ENCODE measurements around the gene MTUS2.

Gene MTUS2

DNA sequence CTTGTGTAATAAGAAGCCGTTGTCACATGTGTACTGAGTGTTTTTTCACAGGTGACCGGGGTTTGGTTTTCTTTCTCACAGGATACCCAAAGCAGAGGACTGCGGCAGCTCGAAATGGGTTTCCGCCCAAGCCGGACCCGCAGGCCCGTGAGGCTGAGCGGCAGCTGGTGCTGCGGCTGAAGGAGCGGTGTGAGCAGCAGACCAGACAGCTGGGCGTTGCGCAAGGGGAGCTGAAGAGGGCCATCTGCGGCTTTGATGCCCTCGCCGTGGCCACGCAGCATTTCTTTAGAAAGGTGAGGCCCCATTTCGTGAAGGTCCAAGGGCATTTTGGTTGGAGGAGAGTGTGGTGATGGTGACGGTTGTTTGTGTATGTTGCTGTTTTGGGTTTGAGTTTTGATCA lies 539.0 kb downstream of the MTUS2 start:
- peaks cover 14% of the 10 kb centered on the region for H3K27me3 Mint-ChIP-seq (ENCODE audit: low read depth, poor library complexity)
- no peak overlapping the region for H3K4me3 Mint-ChIP-seq
- peaks cover 17% of the 10 kb centered on the region for H3K4me1 Mint-ChIP-seq
- no peak for DNase-seq
- no peaks in the 10 kb centered on the region for H3K36me3 Mint-ChIP-seq (ENCODE audit: low read depth)
- H3K9me3 Mint-ChIP-seq: peaks cover 5% of the 10 kb centered on the region
- H3K27ac Mint-ChIP-seq: no peak overlapping the region
- TF ChIP-seq, protein P1, sequence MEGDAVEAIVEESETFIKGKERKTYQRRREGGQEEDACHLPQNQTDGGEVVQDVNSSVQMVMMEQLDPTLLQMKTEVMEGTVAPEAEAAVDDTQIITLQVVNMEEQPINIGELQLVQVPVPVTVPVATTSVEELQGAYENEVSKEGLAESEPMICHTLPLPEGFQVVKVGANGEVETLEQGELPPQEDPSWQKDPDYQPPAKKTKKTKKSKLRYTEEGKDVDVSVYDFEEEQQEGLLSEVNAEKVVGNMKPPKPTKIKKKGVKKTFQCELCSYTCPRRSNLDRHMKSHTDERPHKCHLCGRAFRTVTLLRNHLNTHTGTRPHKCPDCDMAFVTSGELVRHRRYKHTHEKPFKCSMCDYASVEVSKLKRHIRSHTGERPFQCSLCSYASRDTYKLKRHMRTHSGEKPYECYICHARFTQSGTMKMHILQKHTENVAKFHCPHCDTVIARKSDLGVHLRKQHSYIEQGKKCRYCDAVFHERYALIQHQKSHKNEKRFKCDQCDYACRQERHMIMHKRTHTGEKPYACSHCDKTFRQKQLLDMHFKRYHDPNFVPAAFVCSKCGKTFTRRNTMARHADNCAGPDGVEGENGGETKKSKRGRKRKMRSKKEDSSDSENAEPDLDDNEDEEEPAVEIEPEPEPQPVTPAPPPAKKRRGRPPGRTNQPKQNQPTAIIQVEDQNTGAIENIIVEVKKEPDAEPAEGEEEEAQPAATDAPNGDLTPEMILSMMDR (IDR thresholded peaks at IDR 0.05): no peak

DNA sequence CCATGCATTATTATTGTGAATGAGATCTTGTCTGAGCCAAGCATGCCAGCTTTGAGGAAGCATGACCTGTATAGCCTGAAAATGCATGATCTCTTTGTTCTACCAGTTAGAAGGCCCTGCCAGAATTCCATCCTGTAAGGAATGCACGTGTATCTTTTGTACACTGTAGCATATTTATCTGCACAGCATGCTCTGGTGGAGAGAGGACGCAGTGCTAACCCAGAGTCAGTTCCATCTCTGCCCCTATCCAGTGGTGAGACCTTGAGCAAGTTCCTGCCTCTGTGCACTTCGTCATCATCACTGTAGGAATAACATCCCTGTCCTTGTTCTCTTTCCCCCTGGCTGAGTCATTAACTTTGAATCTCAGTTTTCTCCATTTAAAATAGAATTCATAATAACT lies 541.6 kb downstream of the MTUS2 start:
- peaks cover 8% of the 10 kb centered on the region for H3K4me1 Mint-ChIP-seq
- peaks cover 12% of the 10 kb centered on the region for H3K27me3 Mint-ChIP-seq (ENCODE audit: low read depth, poor library complexity)
- no peak overlapping the region for H3K4me3 Mint-ChIP-seq
- no peaks in the 10 kb centered on the region for H3K36me3 Mint-ChIP-seq (ENCODE audit: low read depth)
- TF ChIP-seq, protein P1 (IDR thresholded peaks at IDR 0.05): no peak
- H3K9me3 Mint-ChIP-seq: peaks cover 13% of the 10 kb centered on the region
- no peak overlapping the region for H3K27ac Mint-ChIP-seq
- no peak for DNase-seq

DNA sequence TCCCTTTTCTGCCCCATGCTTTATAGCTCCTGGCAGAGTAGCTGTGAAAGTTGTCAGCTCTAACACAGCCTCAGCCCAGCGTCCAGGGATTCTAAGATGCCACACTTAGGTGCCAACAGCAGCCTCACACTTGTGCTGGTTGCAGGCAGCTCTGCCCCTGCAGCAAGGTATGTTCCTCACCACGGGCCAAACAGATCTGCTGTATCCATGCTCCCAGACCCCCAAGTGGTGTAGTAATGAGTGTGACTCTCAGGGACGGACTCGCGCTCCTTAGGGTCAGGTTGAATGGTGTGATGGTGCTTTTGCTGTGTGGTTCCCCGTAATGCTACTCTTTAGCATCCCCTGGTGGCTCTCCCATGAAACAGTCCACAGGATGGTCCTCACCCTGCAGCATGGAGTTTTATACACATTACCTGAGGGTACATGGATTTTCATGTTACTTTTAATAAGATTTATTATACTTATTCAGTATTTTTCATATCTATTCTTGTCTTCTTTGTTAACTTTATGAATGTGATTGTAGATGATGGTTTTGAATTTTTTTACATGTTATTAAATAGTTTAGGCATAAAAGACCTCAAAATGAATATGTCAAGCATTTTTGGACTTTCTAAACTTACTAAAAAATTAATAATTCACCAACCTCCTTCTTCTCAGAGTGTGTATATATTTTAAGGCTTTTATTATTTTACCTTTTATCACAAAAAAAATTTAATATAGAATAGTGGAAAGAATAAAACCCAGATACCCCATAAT lies 542.9 kb downstream of the MTUS2 start:
- Mint-ChIP-seq H3K27ac (no peak overlapping the region), H3K4me3 (no peak overlapping the region), H3K27me3 (ENCODE audit: low read depth, poor library complexity) (peaks cover 17% of the 10 kb centered on the region), H3K36me3 (ENCODE audit: low read depth) (no peaks in the 10 kb centered on the region), H3K9me3 (peaks cover 13% of the 10 kb centered on the region), H3K4me1 (no peaks in the 10 kb centered on the region)
- peak; percentile 55 for DNase-seq
- TF ChIP-seq, protein P1 (IDR thresholded peaks at IDR 0.05): peak; percentile 98

DNA sequence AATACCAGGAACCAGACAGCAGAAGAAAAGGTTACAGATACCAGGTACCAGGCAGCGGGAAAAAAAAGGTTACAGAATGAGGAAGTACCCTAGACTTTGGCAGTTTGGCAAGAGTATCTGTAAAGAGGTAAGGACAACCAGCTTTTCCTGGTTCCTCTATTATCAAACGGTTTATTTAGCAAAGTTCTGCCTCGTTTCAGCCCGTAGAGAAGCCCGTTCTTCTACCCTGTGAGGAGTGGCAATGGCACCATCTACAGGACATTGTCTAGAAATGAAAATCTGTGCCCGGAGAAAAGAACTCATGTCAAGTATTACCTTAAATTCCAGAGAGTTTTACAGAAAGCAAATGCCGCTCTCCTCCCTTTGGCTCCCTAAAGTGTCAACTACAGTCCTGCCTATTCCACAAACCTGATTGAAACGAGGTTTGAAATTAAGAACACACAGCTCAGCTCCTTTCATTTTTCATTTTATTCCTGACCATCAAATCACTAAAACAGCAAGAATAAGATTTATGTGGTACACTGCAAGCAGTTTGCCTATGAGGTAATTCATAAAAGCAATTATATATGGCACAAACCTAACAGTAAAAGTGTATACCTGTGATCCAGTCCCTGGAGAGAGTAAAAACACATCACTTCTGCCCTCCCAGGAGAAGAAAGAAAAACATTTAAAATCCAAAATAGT lies 549.1 kb downstream of the MTUS2 start:
- TF ChIP-seq, protein P1 (IDR thresholded peaks at IDR 0.05): peak; percentile 52
- Mint-ChIP-seq H3K4me1 (peaks cover 4% of the 10 kb centered on the region), H3K27ac (no peak overlapping the region), H3K36me3 (ENCODE audit: low read depth) (no peaks in the 10 kb centered on the region), H3K4me3 (no peak overlapping the region), H3K9me3 (peaks cover 24% of the 10 kb centered on the region), H3K27me3 (ENCODE audit: low read depth, poor library complexity) (peaks cover 18% of the 10 kb centered on the region)
- DNase-seq: peak; percentile 17

DNA sequence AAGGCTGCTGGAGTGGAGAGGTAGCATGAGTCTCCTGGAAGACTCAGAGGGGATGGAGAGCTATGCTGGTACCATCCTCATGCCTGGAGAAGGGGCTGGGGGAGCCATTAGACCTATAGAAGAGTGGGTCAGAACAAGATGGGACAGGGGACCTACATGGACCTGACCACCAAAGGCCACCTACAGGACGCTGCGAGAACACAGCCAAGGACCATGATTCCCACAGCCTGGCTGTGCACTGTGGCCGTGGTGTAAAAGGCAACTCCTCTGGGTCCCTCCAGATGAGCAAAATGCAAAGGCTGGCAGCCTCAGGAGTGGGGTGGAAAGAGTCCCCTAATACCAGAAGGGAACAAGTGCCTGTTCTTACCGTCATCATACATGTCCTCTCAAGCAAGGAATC lies 559.1 kb downstream of the MTUS2 start:
- H3K27me3 Mint-ChIP-seq (ENCODE audit: low read depth, poor library complexity): peaks cover 12% of the 10 kb centered on the region
- TF ChIP-seq, protein P1 (IDR thresholded peaks at IDR 0.05): no peak
- no peak for DNase-seq
- H3K9me3 Mint-ChIP-seq: peaks cover 14% of the 10 kb centered on the region
- H3K4me3 Mint-ChIP-seq: no peak overlapping the region
- H3K4me1 Mint-ChIP-seq: no peaks in the 10 kb centered on the region
- no peak overlapping the region for H3K27ac Mint-ChIP-seq
- no peaks in the 10 kb centered on the region for H3K36me3 Mint-ChIP-seq (ENCODE audit: low read depth)
